Measurements from ENCODE around the gene UGT1A10. TPM values are rescaled to one million over a fixed set of nuclear protein-coding genes. Genes with fewer than 3 reads are reported as not detected.
"Not testable (repeated sequence)": the region's sequence is repeated elsewhere in the genome, so short reads cannot be mapped to it uniquely, and the experiment has no call there.

The UGT1A10 gene
- total and polyA plus RNA-seq, 9 donors, result not detected

DNA sequence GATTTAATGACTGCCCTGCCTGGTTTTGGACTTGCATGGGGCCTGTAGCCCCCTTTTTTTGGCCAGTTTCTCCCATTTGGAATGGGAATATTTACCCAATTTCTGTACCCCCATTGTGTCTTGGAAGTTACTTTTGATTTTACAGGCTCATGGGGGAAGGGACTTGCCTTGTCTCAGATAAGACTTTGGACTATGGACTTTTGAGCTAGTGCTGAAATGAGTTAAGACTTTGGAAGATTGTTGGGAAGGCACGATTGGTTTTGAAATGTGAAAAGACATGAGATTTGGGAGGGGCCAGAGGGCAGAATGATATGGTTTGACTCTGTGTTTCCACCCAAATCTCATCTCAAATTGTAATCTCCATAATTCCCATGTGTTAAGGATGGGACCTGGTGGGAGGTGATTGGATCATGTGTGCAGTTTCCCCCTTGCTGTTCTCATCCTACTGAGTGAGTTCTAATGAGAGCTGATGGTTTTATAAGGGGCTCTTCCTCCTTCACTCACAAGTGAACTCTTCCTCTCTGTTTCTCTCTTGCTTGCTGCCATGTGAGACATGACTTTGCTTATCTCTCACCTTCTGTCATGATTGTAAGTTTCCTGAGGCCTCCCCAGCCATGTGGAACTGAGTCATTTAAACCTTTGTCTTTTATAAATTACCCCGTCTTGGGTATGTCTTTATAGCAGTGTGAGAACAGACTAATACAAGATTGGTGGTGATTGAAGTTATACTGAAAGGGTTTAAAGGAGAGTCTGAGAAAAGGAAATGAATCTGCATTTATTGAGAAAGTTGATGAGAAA is 115.2 kb downstream of the UGT1A10 start:
- WGBS (ENCODE audit: insufficient coverage), result no CpG with 5 or more reads among the region's 2 CpGs
- not testable (repeated sequence) for H3K36me3 ChIP-seq (ENCODE audit: control insufficient read depth, insufficient read depth, low read length); H3K4me1 ChIP-seq (ENCODE audit: control insufficient read depth, insufficient read depth, low read length); H3K27me3 ChIP-seq (ENCODE audit: control insufficient read depth, insufficient read depth, low read length); H3K27ac ChIP-seq (ENCODE audit: low read length); DNase-seq; H3K4me3 ChIP-seq (ENCODE audit: low read length); H3K9me3 ChIP-seq (replicated peaks; ENCODE audit: control insufficient read depth, low read depth, low read length)

DNA sequence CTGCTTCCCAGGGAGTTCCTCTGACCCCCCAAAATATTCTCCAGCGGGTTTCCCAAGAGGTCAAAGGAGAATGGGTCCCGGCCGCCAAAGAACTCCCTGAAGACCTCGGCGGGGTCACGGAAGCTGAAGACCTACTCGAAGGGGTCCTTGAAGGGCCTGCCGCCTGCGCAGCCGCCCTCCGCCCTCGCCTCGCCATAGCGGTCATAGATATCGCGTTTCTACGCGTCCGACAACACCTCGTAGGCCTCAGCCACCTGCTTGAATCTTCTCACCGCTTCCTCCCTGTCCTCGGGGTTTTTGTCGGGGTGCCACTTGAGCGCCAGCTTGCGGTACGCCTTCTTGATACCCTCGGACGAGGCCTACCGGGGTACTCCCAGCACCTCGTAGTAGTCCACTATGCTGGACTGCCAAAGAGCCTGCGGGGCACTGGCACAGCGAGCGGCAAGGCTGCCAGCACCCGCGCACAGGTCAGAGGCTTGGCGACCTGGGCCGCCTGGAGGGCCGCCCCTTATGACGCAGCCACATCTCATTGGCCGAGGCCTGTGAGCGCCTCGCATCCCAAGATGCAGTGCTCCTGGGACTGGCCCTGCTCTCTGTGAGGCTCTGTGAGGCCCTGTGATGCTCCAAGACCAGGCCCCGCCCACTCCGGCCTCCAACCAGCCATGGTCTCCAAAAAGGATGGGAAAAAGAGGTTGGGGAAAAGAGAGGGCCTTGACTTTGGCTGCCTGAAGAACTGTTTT is 118.8 kb downstream of the UGT1A10 start:
- Histone ChIP-seq H3K36me3 (ENCODE audit: control insufficient read depth, insufficient read depth, low read length) (no peaks in the 10 kb centered on the region), H3K27ac (ENCODE audit: low read length) (no peak overlapping the region), H3K9me3 (replicated peaks; ENCODE audit: control insufficient read depth, low read depth, low read length) (no peaks in the 10 kb centered on the region), H3K4me3 (ENCODE audit: low read length) (no peak overlapping the region), H3K4me1 (ENCODE audit: control insufficient read depth, insufficient read depth, low read length) (no peaks in the 10 kb centered on the region), H3K27me3 (ENCODE audit: control insufficient read depth, insufficient read depth, low read length) (no peaks in the 10 kb centered on the region)
- no peak for DNase-seq
- 92% methylated on average over 39 of the region's 44 CpGs for WGBS (ENCODE audit: insufficient coverage)

GRCh38 chr2:233756429-233757081 is 120.3 kb downstream of the UGT1A10 start:
- no peak for DNase-seq
- H3K4me3 ChIP-seq (ENCODE audit: low read length), result no peak overlapping the region
- no peaks in the 10 kb centered on the region for H3K36me3 ChIP-seq (ENCODE audit: control insufficient read depth, insufficient read depth, low read length)
- no peaks in the 10 kb centered on the region for H3K27me3 ChIP-seq (ENCODE audit: control insufficient read depth, insufficient read depth, low read length)
- H3K4me1 ChIP-seq (ENCODE audit: control insufficient read depth, insufficient read depth, low read length), result no peaks in the 10 kb centered on the region
- H3K9me3 ChIP-seq (replicated peaks; ENCODE audit: control insufficient read depth, low read depth, low read length), result no peaks in the 10 kb centered on the region
- 75% methylated on average over 1 of the region's 7 CpGs for WGBS (ENCODE audit: insufficient coverage)
- no peak overlapping the region for H3K27ac ChIP-seq (ENCODE audit: low read length)

GRCh38 chr2:233758141-233758540 is 121.9 kb downstream of the UGT1A10 start:
- no peak overlapping the region for H3K4me3 ChIP-seq (ENCODE audit: low read length)
- H3K9me3 ChIP-seq (replicated peaks; ENCODE audit: control insufficient read depth, low read depth, low read length), result no peaks in the 10 kb centered on the region
- no peaks in the 10 kb centered on the region for H3K27me3 ChIP-seq (ENCODE audit: control insufficient read depth, insufficient read depth, low read length)
- DNase-seq, result no peak
- H3K36me3 ChIP-seq (ENCODE audit: control insufficient read depth, insufficient read depth, low read length), result no peaks in the 10 kb centered on the region
- no peak overlapping the region for H3K27ac ChIP-seq (ENCODE audit: low read length)
- H3K4me1 ChIP-seq (ENCODE audit: control insufficient read depth, insufficient read depth, low read length), result no peaks in the 10 kb centered on the region

DNA sequence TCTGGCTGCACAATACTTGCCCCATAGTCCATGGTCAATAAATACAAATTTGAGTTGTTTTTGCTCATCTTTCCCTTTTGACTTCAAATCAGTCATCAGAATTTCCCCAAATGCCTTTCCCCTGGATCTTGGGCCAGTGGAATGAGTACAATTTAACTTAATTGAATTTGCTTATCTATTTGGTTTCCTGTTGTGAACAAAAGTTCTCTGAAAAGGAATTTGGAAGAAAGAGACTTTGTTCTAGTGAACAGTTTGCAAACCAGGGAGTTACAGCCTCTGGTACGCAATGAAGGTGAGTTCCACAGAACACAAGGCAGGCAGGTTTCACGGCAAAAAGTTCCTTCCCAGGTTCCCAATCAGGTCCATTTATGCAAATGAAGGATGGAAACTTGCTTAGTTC is 122.6 kb downstream of the UGT1A10 start:
- Histone ChIP-seq H3K4me3 (ENCODE audit: low read length) (no peak overlapping the region), H3K27ac (ENCODE audit: low read length) (no peak overlapping the region), H3K27me3 (ENCODE audit: control insufficient read depth, insufficient read depth, low read length) (no peaks in the 10 kb centered on the region), H3K36me3 (ENCODE audit: control insufficient read depth, insufficient read depth, low read length) (no peaks in the 10 kb centered on the region), H3K4me1 (ENCODE audit: control insufficient read depth, insufficient read depth, low read length) (no peaks in the 10 kb centered on the region), H3K9me3 (replicated peaks; ENCODE audit: control insufficient read depth, low read depth, low read length) (no peaks in the 10 kb centered on the region)
- DNase-seq, result no peak
- 80% methylated on average over 1 of the region's 2 CpGs for WGBS (ENCODE audit: insufficient coverage)

DNA sequence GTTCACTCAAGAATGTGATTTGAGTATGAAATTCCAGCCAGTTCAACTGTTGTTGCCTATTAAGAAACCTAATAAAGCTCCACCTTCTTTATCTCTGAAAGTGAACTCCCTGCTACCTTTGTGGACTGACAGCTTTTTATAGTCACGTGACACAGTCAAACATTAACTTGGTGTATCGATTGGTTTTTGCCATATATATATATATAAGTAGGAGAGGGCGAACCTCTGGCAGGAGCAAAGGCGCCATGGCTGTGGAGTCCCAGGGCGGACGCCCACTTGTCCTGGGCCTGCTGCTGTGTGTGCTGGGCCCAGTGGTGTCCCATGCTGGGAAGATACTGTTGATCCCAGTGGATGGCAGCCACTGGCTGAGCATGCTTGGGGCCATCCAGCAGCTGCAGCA is 123.8 kb downstream of the UGT1A10 start, which contains the start of gene UGT1A1:
Gene UGT1A1 (plus strand): TSS at position 228 of the 400 bp plus-strand sequence. CDS start 18 bp downstream, at position 246.
- Histone ChIP-seq H3K27ac (ENCODE audit: low read length) (no peak within 1 kb of the TSS), H3K4me1 (ENCODE audit: control insufficient read depth, insufficient read depth, low read length) (no peaks in the 10 kb centered on the region), H3K27me3 (ENCODE audit: control insufficient read depth, insufficient read depth, low read length) (peaks cover 8% of the 10 kb centered on the region), H3K4me3 (ENCODE audit: low read length) (no peak within 1 kb of the TSS), H3K36me3 (ENCODE audit: control insufficient read depth, insufficient read depth, low read length) (no peaks in the 10 kb centered on the region), H3K9me3 (replicated peaks; ENCODE audit: control insufficient read depth, low read depth, low read length) (no peaks in the 10 kb centered on the region)
- 100% methylated on average over 3 of the region's 6 CpGs for WGBS (ENCODE audit: insufficient coverage)
- DNase-seq, result no peak

DNA sequence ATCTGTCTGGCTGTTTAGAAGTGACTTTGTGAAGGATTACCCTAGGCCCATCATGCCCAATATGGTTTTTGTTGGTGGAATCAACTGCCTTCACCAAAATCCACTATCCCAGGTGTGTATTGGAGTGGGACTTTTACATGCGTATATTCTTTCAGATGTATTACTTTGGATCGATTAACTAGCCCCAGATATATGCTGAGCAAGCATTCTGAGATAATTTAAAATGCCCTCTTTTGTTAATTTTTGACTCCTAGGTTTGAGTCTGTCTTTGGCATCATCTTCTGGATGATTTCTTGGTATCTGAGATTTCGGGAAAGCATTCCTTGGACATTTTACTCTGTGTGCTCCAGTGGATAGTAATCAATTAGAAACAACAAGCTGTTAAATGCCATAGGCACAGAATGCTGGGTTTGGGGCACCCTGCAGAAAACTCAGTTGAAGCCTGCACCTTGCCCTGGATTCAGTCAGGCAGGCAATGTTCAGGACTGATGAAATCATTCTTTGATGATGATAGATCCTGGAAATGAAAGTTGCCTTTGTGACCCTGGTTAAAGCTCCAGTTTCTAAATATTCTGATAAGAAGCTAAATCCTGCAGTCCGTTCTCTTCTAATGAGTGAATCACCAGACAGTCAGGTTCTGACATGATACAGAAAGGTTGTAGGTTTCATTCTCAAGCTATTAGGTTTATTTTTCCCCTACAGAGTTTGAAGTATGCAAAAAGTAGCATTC is 125.0 kb downstream of the UGT1A10 start:
- Histone ChIP-seq H3K27ac (ENCODE audit: low read length) (no peak overlapping the region), H3K9me3 (replicated peaks; ENCODE audit: control insufficient read depth, low read depth, low read length) (no peaks in the 10 kb centered on the region), H3K36me3 (ENCODE audit: control insufficient read depth, insufficient read depth, low read length) (no peaks in the 10 kb centered on the region), H3K4me3 (ENCODE audit: low read length) (no peak overlapping the region), H3K4me1 (ENCODE audit: control insufficient read depth, insufficient read depth, low read length) (no peaks in the 10 kb centered on the region), H3K27me3 (ENCODE audit: control insufficient read depth, insufficient read depth, low read length) (peaks cover 8% of the 10 kb centered on the region)
- no peak for DNase-seq
- WGBS (ENCODE audit: insufficient coverage), result 82% methylated on average over 2 of the region's 4 CpGs

DNA sequence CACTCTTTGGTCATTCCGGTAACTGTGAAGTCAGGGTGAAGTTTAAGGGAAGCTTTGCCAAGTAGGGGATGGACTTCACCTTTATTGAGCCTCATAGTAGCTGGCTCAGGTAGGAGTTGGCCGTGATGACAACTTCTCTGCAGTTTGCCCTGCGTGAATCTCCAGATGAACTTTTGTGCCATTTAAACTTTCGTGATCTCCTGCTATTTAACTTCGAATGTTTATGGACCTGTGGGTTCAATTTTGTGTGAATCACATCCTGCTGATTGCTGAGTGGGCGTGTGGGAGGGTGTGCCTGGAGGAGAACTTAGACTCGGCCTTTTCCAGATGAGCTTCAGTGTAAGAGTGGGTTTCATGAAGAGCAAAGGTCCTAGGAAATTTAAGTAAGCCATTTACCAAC is 128.0 kb downstream of the UGT1A10 start:
- no peak overlapping the region for H3K27ac ChIP-seq (ENCODE audit: low read length)
- peaks cover 8% of the 10 kb centered on the region for H3K27me3 ChIP-seq (ENCODE audit: control insufficient read depth, insufficient read depth, low read length)
- no peak for DNase-seq
- no peaks in the 10 kb centered on the region for H3K9me3 ChIP-seq (replicated peaks; ENCODE audit: control insufficient read depth, low read depth, low read length)
- no peak overlapping the region for H3K4me3 ChIP-seq (ENCODE audit: low read length)
- H3K4me1 ChIP-seq (ENCODE audit: control insufficient read depth, insufficient read depth, low read length), result no peaks in the 10 kb centered on the region
- WGBS (ENCODE audit: insufficient coverage), result 63% methylated on average over 7 of the region's 7 CpGs
- H3K36me3 ChIP-seq (ENCODE audit: control insufficient read depth, insufficient read depth, low read length), result no peaks in the 10 kb centered on the region

- Histone ChIP-seq H3K36me3 (ENCODE audit: control insufficient read depth, insufficient read depth, low read length) (no peaks in the 10 kb centered on the region), H3K27ac (ENCODE audit: low read length) (no peak overlapping the region), H3K4me1 (ENCODE audit: control insufficient read depth, insufficient read depth, low read length) (no peaks in the 10 kb centered on the region), H3K9me3 (replicated peaks; ENCODE audit: control insufficient read depth, low read depth, low read length) (no peaks in the 10 kb centered on the region), H3K27me3 (ENCODE audit: control insufficient read depth, insufficient read depth, low read length) (peaks cover 8% of the 10 kb centered on the region), H3K4me3 (ENCODE audit: low read length) (no peak overlapping the region)
- no peak for DNase-seq
- 48% methylated on average over 3 of the region's 3 CpGs for WGBS (ENCODE audit: insufficient coverage)
Measured at GRCh38 chr2:233764761-233765160, 128.5 kb downstream of the UGT1A10 start.

DNA sequence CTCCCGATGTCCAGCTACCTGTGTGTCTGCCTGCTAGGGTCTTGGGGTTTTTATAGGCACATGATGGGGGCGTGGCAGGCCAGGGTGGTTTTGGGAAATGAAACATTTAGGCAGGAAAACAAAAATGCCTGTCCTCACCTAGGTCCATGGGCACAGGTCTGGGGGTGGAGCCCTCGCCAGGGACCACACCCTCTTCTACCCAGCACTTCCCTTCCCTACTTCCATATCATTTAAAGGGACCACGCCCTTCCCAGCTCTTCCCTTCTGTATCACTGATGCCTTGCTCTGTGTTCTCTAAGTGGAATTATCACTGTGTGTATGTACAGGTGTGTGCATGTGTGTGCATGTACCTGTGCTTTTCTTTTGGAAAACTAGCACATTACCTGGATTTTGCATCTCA is 130.2 kb downstream of the UGT1A10 start:
- H3K27ac ChIP-seq (ENCODE audit: low read length), result no peak overlapping the region
- peaks cover 8% of the 10 kb centered on the region for H3K27me3 ChIP-seq (ENCODE audit: control insufficient read depth, insufficient read depth, low read length)
- no peak for DNase-seq
- WGBS (ENCODE audit: insufficient coverage), result 88% methylated on average over 1 of the region's 4 CpGs
- H3K36me3 ChIP-seq (ENCODE audit: control insufficient read depth, insufficient read depth, low read length), result no peaks in the 10 kb centered on the region
- H3K9me3 ChIP-seq (replicated peaks; ENCODE audit: control insufficient read depth, low read depth, low read length), result no peaks in the 10 kb centered on the region
- no peaks in the 10 kb centered on the region for H3K4me1 ChIP-seq (ENCODE audit: control insufficient read depth, insufficient read depth, low read length)
- no peak overlapping the region for H3K4me3 ChIP-seq (ENCODE audit: low read length)

All from muscle of leg (tissue), 11 donors.